Caco-2 (cell line): Measurements from ENCODE around the gene DOCK2. TPM values are rescaled to one million over a fixed set of nuclear protein-coding genes. Genes with fewer than 3 reads are reported as not detected.

Experiments used
- BruUV-seq: library from RNA; stranded (reverse); fragments of 400-500 nt; replicated peaks from 2 replicates; lab custom pipeline; 2021; lab: Mats Ljungman, UMichigan
- CTCF ChIA-PET: fragments of 300-600 bp; sonication (Branson Sonifier 250); formaldehyde crosslinking; loops from one replicate; lab custom pipeline; 2022; ENCODE audit warnings: antibody characterized with exemption; lab: Charles Lee
- POLR2A ChIA-PET: fragments of 300-600 bp; sonication (Branson Sonifier 250); formaldehyde crosslinking; loops from one replicate; lab custom pipeline; 2022; ENCODE audit warnings: antibody characterized with exemption; lab: Charles Lee
- DNase-seq, 2 experiments: peaks; one replicate each; pipeline versions ENCODE4 v3.0.0 to v3.0.0-alpha.2; 2020 to 2022
- H3K27me3 ChIP-seq: replicated peaks from 2 replicates; pipeline ENCODE4 v1.6.0; 2011; ENCODE audit warnings: low read length; ENCODE audit not compliant: control insufficient read depth, insufficient read depth
- H3K36me3 ChIP-seq: 2 replicates; pipeline ENCODE4 v1.5.1; 2011; ENCODE audit warnings: low read length; ENCODE audit not compliant: control insufficient read depth, insufficient read depth
- H3K4me1 ChIP-seq: fragments of 250-450 bp; sonication (Bioruptor Pico); 2 replicates; pipeline ENCODE4 v1.5.1; 2020; ENCODE audit warnings: mild to moderate bottlenecking
- H3K4me3 ChIP-seq: 2 replicates; pipeline ENCODE4 v1.5.1; 2011; ENCODE audit warnings: low read depth, mild to moderate bottlenecking, control low read depth, low read length
- H3K9me3 ChIP-seq: fragments of 250-450 bp; sonication (Bioruptor Pico); 2 replicates; pipeline ENCODE4 v1.5.1; 2020; ENCODE audit warnings: mild to moderate bottlenecking, moderate library complexity
- H3K27ac Mint-ChIP-seq: one replicate; pipeline ENCODE4 v1.8.0; 2022; ENCODE audit warnings: mixed read lengths; ENCODE audit not compliant: unreplicated experiment
- H3K27me3 Mint-ChIP-seq: one replicate; pipeline ENCODE4 v1.8.0; 2022; ENCODE audit warnings: mixed read lengths; ENCODE audit not compliant: insufficient read depth, unreplicated experiment
- H3K36me3 Mint-ChIP-seq: one replicate; pipeline ENCODE4 v1.8.0; 2022; ENCODE audit warnings: mild to moderate bottlenecking, mixed read lengths; ENCODE audit not compliant: insufficient read depth, unreplicated experiment
- H3K4me1 Mint-ChIP-seq: one replicate; pipeline ENCODE4 v1.8.0; 2022; ENCODE audit warnings: low read depth, mixed read lengths; ENCODE audit not compliant: unreplicated experiment
- H3K4me3 Mint-ChIP-seq: one replicate; pipeline ENCODE4 v1.8.0; 2022; ENCODE audit warnings: mild to moderate bottlenecking, moderate library complexity, mixed read lengths; ENCODE audit not compliant: unreplicated experiment
- H3K9me3 Mint-ChIP-seq: one replicate; pipeline ENCODE4 v1.8.0; 2022; ENCODE audit warnings: mixed read lengths; ENCODE audit not compliant: unreplicated experiment
- CTCF ChIP-seq, 2 experiments: fragments of 200-600 bp in 1 of 2; IDR thresholded peaks; 1 replicate in 1 of 2; 2 replicates in 1 of 2; pipeline versions ENCODE4 v1.5.1 to v1.8.0; 2011 to 2022; ENCODE audit warnings: antibody characterized with exemption in 1 of 2, control low read depth in 1 of 2, inconsistent platforms in 1 of 2, low read depth in 1 of 2, low read length in 1 of 2, mild to moderate bottlenecking in 1 of 2, moderate library complexity in 1 of 2; ENCODE audit not compliant: insufficient read depth in 1 of 2, severe bottlenecking in 1 of 2, unreplicated experiment in 1 of 2
- intact Hi-C: fragments of 100-400 bp; cut with micrococcal nuclease; formaldehyde crosslinking; loops from one replicate; pipeline ENCODE4 v1.10.0; 2022; ENCODE audit not compliant: unreplicated experiment
- total RNA-seq: library from RNA; stranded (reverse); gene quantifications from 2 replicates; pipeline ENCODE4 v1.2.3, GENCODE V29; 2022

The DOCK2 gene
- total RNA-seq, 1 experiment from 2014 or later = 0.09 TPM

GRCh38 chr5:170049713-170050112, 412.6 kb downstream of the DOCK2 start:
- no peaks in the 10 kb centered on the region for H3K4me1 Mint-ChIP-seq
- H3K9me3 Mint-ChIP-seq = no peaks in the 10 kb centered on the region
- no TSS peak for BruUV-seq
- ChIA-PET POLR2A (no interaction called here), CTCF (no interaction called here)
- Histone ChIP-seq H3K27me3 (no peaks in the 10 kb centered on the region; the same call in 1 of the 2 replicates), H3K4me3 (no peak overlapping the region), H3K9me3 (no peaks in the 10 kb centered on the region), H3K36me3 (no peaks in the 10 kb centered on the region), H3K4me1 (no peaks in the 10 kb centered on the region)
- H3K27ac Mint-ChIP-seq = no peak overlapping the region
- TF ChIP-seq CTCF (IDR thresholded peaks at IDR 0.05; ENCODE audit: insufficient read depth in 1 of 2, low read depth in 1 of 2, low read length in 1 of 2, severe bottlenecking in 1 of 2, unreplicated experiment in 1 of 2) = no peak
- H3K36me3 Mint-ChIP-seq = no peaks in the 10 kb centered on the region
- DNase-seq = no peak
- intact Hi-C loops = no loop called here
- no peak overlapping the region for H3K4me3 Mint-ChIP-seq
- H3K27me3 Mint-ChIP-seq = peaks cover 24% of the 10 kb centered on the region

- no peak for DNase-seq
- H3K9me3 Mint-ChIP-seq = no peaks in the 10 kb centered on the region
- no peak overlapping the region for H3K4me3 Mint-ChIP-seq
- H3K36me3 ChIP-seq = no peaks in the 10 kb centered on the region
- no peak for TF ChIP-seq CTCF (IDR thresholded peaks at IDR 0.05; ENCODE audit: insufficient read depth in 1 of 2, low read depth in 1 of 2, low read length in 1 of 2, severe bottlenecking in 1 of 2, unreplicated experiment in 1 of 2)
- no TSS peak for BruUV-seq
- peaks cover 21% of the 10 kb centered on the region for H3K27me3 Mint-ChIP-seq
- H3K27me3 ChIP-seq = no peaks in the 10 kb centered on the region; the same call in 1 of the 2 replicates
- no peaks in the 10 kb centered on the region for H3K4me1 Mint-ChIP-seq
- no peaks in the 10 kb centered on the region for H3K4me1 ChIP-seq
- POLR2A ChIA-PET = no interaction called here
- H3K36me3 Mint-ChIP-seq = peaks cover 6% of the 10 kb centered on the region
- no peak overlapping the region for H3K27ac Mint-ChIP-seq
- H3K4me3 ChIP-seq = no peak overlapping the region
- H3K9me3 ChIP-seq = no peaks in the 10 kb centered on the region
- intact Hi-C loops = no loop called here
- CTCF ChIA-PET = no interaction called here
Measured at GRCh38 chr5:170053896-170054295, 416.8 kb downstream of the DOCK2 start.

- no peak overlapping the region for H3K27ac Mint-ChIP-seq
- ChIA-PET CTCF (no interaction called here), POLR2A (no interaction called here)
- H3K36me3 Mint-ChIP-seq = peaks cover 6% of the 10 kb centered on the region
- no peaks in the 10 kb centered on the region for H3K4me1 Mint-ChIP-seq
- Histone ChIP-seq H3K4me1 (no peaks in the 10 kb centered on the region), H3K4me3 (no peak overlapping the region), H3K9me3 (no peaks in the 10 kb centered on the region), H3K27me3 (no peaks in the 10 kb centered on the region; the same call in 1 of the 2 replicates), H3K36me3 (no peaks in the 10 kb centered on the region)
- no peak overlapping the region for H3K4me3 Mint-ChIP-seq
- peaks cover 21% of the 10 kb centered on the region for H3K27me3 Mint-ChIP-seq
- BruUV-seq = no TSS peak
- intact Hi-C loops = no loop called here
- no peak for DNase-seq
- no peaks in the 10 kb centered on the region for H3K9me3 Mint-ChIP-seq
- no peak for TF ChIP-seq CTCF (IDR thresholded peaks at IDR 0.05; ENCODE audit: insufficient read depth in 1 of 2, low read depth in 1 of 2, low read length in 1 of 2, severe bottlenecking in 1 of 2, unreplicated experiment in 1 of 2)
Measured at GRCh38 chr5:170055606-170056005, 418.5 kb downstream of the DOCK2 start.
